BE2C (cell line): ENCODE data around the gene CEP164.
A peak's percentile ranks its signal among the peaks of the same experiment; 100 is the strongest.

Experiments used
- DNase-seq: peaks from one replicate; pipeline ENCODE4 v3.0.0-alpha.2; 2020
- H3K27me3 ChIP-seq: fragments of 250-450 bp; sonication (Bioruptor Pico); 2 replicates; pipeline ENCODE4 v1.5.1; 2020; ENCODE audit warnings: mild to moderate bottlenecking
- H3K36me3 ChIP-seq: fragments of 250-450 bp; sonication (Bioruptor Pico); 2 replicates; pipeline ENCODE4 v1.5.1; 2020; ENCODE audit warnings: mild to moderate bottlenecking
- H3K4me1 ChIP-seq: fragments of 250-450 bp; sonication (Bioruptor Pico); 2 replicates; pipeline ENCODE4 v1.5.1; 2020
- H3K4me3 ChIP-seq: 2 replicates; pipeline ENCODE4 v1.5.1; 2011; ENCODE audit warnings: low read depth, low read length
- H3K9me3 ChIP-seq: fragments of 250-450 bp; sonication (Bioruptor Pico); 2 replicates; pipeline ENCODE4 v1.5.1; 2020
- TF ChIP-seq, protein P1 (sequence below): IDR thresholded peaks from 2 replicates; pipeline ENCODE4 v1.5.1; 2012; ENCODE audit warnings: mild to moderate bottlenecking, low read depth, low read length

CEP164 gene

DNA sequence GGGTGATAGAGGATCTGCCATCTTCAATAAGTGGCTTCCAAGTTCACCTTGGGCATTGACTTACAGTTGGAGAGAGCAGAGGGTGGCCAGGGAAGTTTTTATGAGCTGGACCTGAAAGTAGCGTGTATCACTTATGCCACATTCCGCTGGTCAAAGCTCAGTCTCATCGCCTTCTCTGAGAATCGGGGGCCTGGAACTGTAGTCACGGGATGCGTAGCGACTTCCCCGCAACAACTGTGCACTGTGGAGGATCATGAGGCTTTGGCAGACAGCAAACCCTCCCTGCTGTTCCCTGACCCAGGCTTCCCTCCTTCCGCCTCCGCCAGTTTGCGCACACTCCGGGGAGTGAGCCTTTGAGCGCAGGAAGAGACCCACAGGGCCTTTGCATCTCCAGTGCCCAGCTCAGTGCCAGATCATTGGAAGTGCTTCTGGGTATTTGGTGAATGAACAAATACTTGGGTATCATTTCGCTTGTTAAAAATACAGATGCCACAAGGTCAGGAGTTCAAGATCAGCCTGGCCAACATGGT is 95.5 kb downstream of the CEP164 start:
- Histone ChIP-seq H3K27me3 (no peaks in the 10 kb centered on the region), H3K4me1 (no peaks in the 10 kb centered on the region), H3K4me3 (no peak overlapping the region), H3K9me3 (no peaks in the 10 kb centered on the region), H3K36me3 (no peaks in the 10 kb centered on the region)
- TF ChIP-seq, protein P1, sequence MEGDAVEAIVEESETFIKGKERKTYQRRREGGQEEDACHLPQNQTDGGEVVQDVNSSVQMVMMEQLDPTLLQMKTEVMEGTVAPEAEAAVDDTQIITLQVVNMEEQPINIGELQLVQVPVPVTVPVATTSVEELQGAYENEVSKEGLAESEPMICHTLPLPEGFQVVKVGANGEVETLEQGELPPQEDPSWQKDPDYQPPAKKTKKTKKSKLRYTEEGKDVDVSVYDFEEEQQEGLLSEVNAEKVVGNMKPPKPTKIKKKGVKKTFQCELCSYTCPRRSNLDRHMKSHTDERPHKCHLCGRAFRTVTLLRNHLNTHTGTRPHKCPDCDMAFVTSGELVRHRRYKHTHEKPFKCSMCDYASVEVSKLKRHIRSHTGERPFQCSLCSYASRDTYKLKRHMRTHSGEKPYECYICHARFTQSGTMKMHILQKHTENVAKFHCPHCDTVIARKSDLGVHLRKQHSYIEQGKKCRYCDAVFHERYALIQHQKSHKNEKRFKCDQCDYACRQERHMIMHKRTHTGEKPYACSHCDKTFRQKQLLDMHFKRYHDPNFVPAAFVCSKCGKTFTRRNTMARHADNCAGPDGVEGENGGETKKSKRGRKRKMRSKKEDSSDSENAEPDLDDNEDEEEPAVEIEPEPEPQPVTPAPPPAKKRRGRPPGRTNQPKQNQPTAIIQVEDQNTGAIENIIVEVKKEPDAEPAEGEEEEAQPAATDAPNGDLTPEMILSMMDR: no peak
- DNase-seq: no peak

- Histone ChIP-seq H3K4me3 (no peak overlapping the region), H3K36me3 (no peaks in the 10 kb centered on the region), H3K9me3 (no peaks in the 10 kb centered on the region), H3K4me1 (no peaks in the 10 kb centered on the region), H3K27me3 (no peaks in the 10 kb centered on the region)
- TF ChIP-seq, protein P1: no peak
- DNase-seq: peak; percentile 44
These were observed 97.1 kb downstream of the CEP164 start for GRCh38 chr11:117424781-117425180.

DNA sequence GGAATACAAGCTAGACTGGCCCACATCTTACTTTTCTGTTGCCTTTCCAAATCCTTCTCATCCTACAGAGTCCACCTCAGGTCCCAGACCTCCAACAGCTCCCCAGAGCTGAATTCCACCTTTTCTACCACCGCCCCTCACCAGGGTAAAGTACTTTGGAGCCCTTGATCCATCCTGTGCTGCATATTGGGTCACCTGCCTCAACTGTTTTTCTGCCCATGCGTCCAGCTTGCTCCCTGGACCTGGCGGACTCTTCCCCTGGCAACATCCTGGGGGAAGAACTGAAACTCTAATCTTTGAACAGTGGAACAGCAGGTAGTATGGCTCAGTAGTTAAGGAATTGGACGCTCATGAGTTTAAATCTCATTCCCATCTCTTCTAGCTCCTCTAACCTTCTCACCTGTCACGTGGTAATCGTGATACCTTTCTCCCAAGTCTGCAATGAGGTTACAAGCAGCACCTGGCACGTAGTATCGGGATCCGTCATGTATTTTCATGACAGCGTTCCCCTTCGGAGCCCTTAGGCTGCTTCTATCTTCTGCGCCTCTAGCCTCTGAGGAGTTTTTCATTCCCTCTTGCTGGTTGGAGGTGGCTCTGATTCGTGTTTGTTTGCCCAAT is 98.1 kb downstream of the CEP164 start:
- no peaks in the 10 kb centered on the region for H3K36me3 ChIP-seq
- no peak for DNase-seq
- no peaks in the 10 kb centered on the region for H3K9me3 ChIP-seq
- TF ChIP-seq, protein P1: no peak
- H3K4me1 ChIP-seq: peaks cover 4% of the 10 kb centered on the region
- H3K27me3 ChIP-seq: no peaks in the 10 kb centered on the region
- no peak overlapping the region for H3K4me3 ChIP-seq

DNA sequence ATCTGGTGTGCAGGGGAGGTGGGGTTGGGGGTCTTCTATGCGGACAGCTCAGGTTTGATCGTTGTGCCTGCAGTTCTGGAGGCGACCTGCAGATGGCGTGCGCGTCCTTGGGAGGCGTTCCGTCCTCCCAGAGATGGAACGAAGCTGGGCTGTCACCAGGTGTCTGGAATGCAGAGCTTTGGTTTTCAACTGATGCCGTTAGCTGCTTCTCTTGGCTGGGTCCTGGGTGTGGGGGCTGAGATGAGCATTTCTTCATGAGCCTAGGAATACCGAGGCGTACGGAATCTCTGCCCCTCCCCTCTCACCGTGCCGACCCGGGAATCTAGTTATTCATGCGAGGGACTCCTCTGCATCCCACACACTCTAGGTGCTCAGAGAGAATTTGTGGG is 98.6 kb downstream of the CEP164 start:
- peaks cover 4% of the 10 kb centered on the region for H3K4me1 ChIP-seq
- TF ChIP-seq, protein P1: peak; percentile 99
- H3K9me3 ChIP-seq: no peaks in the 10 kb centered on the region
- no peaks in the 10 kb centered on the region for H3K36me3 ChIP-seq
- H3K27me3 ChIP-seq: no peaks in the 10 kb centered on the region
- peak; percentile 86 for DNase-seq
- no peak overlapping the region for H3K4me3 ChIP-seq

DNA sequence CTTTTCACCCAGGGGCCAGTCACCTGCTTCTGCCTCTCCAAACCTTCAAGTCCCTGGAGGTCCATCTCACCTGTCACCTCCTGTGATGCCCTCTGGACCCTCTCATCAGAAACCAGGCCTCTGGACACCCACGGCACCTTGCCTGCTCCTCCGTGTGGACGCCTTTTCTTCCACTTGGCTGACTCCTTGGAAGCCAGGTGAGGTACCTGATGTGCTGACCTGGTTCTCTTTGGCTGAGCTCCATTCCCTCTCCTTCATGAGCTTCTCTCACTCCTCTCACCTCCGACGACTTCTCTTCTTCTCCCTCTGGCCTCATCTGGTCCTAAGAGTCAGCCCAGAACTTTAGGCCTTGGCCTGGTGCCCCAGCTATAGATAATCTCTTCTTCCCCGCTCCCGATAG is 99.3 kb downstream of the CEP164 start:
- TF ChIP-seq, protein P1: no peak
- Histone ChIP-seq H3K4me3 (no peak overlapping the region), H3K9me3 (no peaks in the 10 kb centered on the region), H3K27me3 (no peaks in the 10 kb centered on the region), H3K4me1 (peaks cover 4% of the 10 kb centered on the region), H3K36me3 (no peaks in the 10 kb centered on the region)
- no peak for DNase-seq

- Histone ChIP-seq H3K4me3 (no peak overlapping the region), H3K36me3 (no peaks in the 10 kb centered on the region), H3K9me3 (no peaks in the 10 kb centered on the region), H3K4me1 (peaks cover 4% of the 10 kb centered on the region), H3K27me3 (no peaks in the 10 kb centered on the region)
- DNase-seq: no peak
- TF ChIP-seq, protein P1: no peak
These were observed 99.8 kb downstream of the CEP164 start for GRCh38 chr11:117427356-117427874.
